SK-N-SH (cell line): ENCODE results near the gene CRIM1. TPM values are rescaled to one million over a fixed set of nuclear protein-coding genes. Genes with fewer than 3 reads are reported as not detected.
A peak's percentile ranks its signal among the peaks of the same experiment; 100 is the strongest.

Experiments
- CTCF ChIA-PET: fragments of 300-600, 350-600 bp; formaldehyde crosslinking; extraction: SDS; loops from one replicate; lab custom pipeline; 2021; lab: Yijun Ruan, JAX
- POLR2A ChIA-PET: fragments of 350-600 bp; sonication (Branson Sonifier 250); formaldehyde crosslinking; extraction: SDS; loops from one replicate; lab custom pipeline; 2020; ENCODE audit warnings: antibody characterized with exemption, inconsistent platforms; lab: Yijun Ruan, JAX
- DNase-seq: peaks from one replicate; pipeline ENCODE4 v3.0.0; 2012
- H2AFZ ChIP-seq: fragments of 200-600 bp; sonication (generic); 2 replicates; pipeline ENCODE4 v1.8.1; 2016; ENCODE audit warnings: antibody characterized with exemption, mild to moderate bottlenecking, low read depth
- H3F3A ChIP-seq: fragments of 200-600 bp; sonication (generic); replicated peaks from 2 replicates; pipeline ENCODE3; 2016; ENCODE audit warnings: antibody characterized with exemption, mild to moderate bottlenecking; ENCODE audit not compliant: insufficient read depth
- H3K27ac ChIP-seq, 2 experiments: fragments of 200-500 bp in 1 of 2; fragments of 200-600 bp in 1 of 2; sonication (Bioruptor generic) in 1 of 2; sonication (generic), shearing (Covaris generic) in 1 of 2; 2 replicates each; pipeline versions ENCODE4 v1.5.1 to v1.6.1; 2014 to 2016; ENCODE audit warnings: low read depth in 2 of 2, inconsistent platforms in 1 of 2, low read length in 1 of 2, mild to moderate bottlenecking in 1 of 2, mixed read lengths in 1 of 2
- H3K27me3 ChIP-seq: fragments of 200-600 bp; sonication (generic), shearing (Covaris generic); 2 replicates; pipeline ENCODE4 v1.6.1; 2016; ENCODE audit warnings: mixed run types; ENCODE audit not compliant: insufficient read depth
- H3K36me3 ChIP-seq, 2 experiments: fragments of 200-500 bp in 1 of 2; fragments of 200-600 bp in 1 of 2; sonication (Bioruptor generic) in 1 of 2; sonication (generic) in 1 of 2; replicated peaks in 1 of 2; 2 replicates each; pipeline versions ENCODE3 to v1.5.1; 2014 to 2016; ENCODE audit warnings: low read length in 1 of 2, mild to moderate bottlenecking in 1 of 2; ENCODE audit not compliant: insufficient read depth in 2 of 2, control insufficient read depth in 1 of 2
- H3K4me1 ChIP-seq, 2 experiments: fragments of 200-500 bp in 1 of 2; fragments of 200-600 bp in 1 of 2; sonication (Bioruptor generic) in 1 of 2; sonication (generic), shearing (Covaris generic) in 1 of 2; 2 replicates each; pipeline versions ENCODE4 v1.5.1 to v1.6.1; 2014 to 2016; ENCODE audit warnings: low read depth in 1 of 2, low read length in 1 of 2, mixed run types in 1 of 2; ENCODE audit not compliant: insufficient read depth in 2 of 2, control insufficient read depth in 1 of 2
- H3K4me2 ChIP-seq: fragments of 200-600 bp; sonication (generic), shearing (Covaris generic); 2 replicates; pipeline ENCODE4 v1.6.1; 2017; ENCODE audit warnings: mixed run types
- H3K4me3 ChIP-seq, 2 experiments: fragments of 200-500 bp in 1 of 2; fragments of 200-600 bp in 1 of 2; sonication (Bioruptor generic) in 1 of 2; sonication (generic), shearing (Covaris generic) in 1 of 2; 2 replicates each; pipeline versions ENCODE4 v1.5.1 to v1.8.1; 2014 to 2016; ENCODE audit warnings: low read depth in 2 of 2, inconsistent platforms in 1 of 2, low read length in 1 of 2, mild to moderate bottlenecking in 1 of 2, mixed read lengths in 1 of 2, moderate library complexity in 1 of 2
- H3K79me2 ChIP-seq: fragments of 200-600 bp; sonication (generic); 2 replicates; pipeline ENCODE4 v1.8.1; 2017; ENCODE audit warnings: mild to moderate bottlenecking; ENCODE audit not compliant: insufficient read depth
- H3K9ac ChIP-seq: fragments of 200-600 bp; sonication (generic); 2 replicates; pipeline ENCODE4 v1.6.1; 2017; ENCODE audit warnings: mixed run types
- H3K9me2 ChIP-seq: fragments of 200-600 bp; sonication (generic); 2 replicates; pipeline ENCODE4 v1.6.1; 2017; ENCODE audit warnings: mixed run types
- H3K9me3 ChIP-seq: fragments of 200-600 bp; sonication (generic); 2 replicates; pipeline ENCODE4 v1.6.1; 2017; ENCODE audit warnings: mixed run types, mild to moderate bottlenecking, moderate library complexity
- H4K20me1 ChIP-seq: fragments of 200-600 bp; sonication (generic); 2 replicates; pipeline ENCODE4 v1.6.1; 2017; ENCODE audit warnings: mild to moderate bottlenecking, mixed run types; ENCODE audit not compliant: insufficient read depth
- CHD2 ChIP-seq: fragments of 150-350 bp; IDR thresholded peaks from 2 replicates; pipeline ENCODE4 v1.6.1; 2018; ENCODE audit warnings: low read length; ENCODE audit not compliant: partially characterized antibody
- FOSL2 ChIP-seq: IDR thresholded peaks from 2 replicates; pipeline ENCODE4 v1.4.0; 2012; ENCODE audit warnings: low read depth, mild to moderate bottlenecking, moderate library complexity, borderline replicate concordance
- JUND ChIP-seq: IDR thresholded peaks from 2 replicates; pipeline ENCODE4 v1.4.0; 2012
- RAD21 ChIP-seq: IDR thresholded peaks from 2 replicates; pipeline ENCODE4 v1.6.1; 2012; ENCODE audit warnings: mild to moderate bottlenecking, low read length
- RXRA ChIP-seq: IDR thresholded peaks from 2 replicates; pipeline ENCODE4 v1.4.0; 2012; ENCODE audit warnings: low read depth, mild to moderate bottlenecking, borderline replicate concordance
- TAF1 ChIP-seq: IDR thresholded peaks from 2 replicates; pipeline ENCODE4 v1.6.1; 2012; ENCODE audit warnings: low read depth, mild to moderate bottlenecking, low read length, moderate library complexity, borderline replicate concordance
- TCF12 ChIP-seq: IDR thresholded peaks from 2 replicates; pipeline ENCODE4 v1.4.0; 2012
- WGBS: methylation state at CpG from one replicate; pipeline ENCODE4 v1.1.6; 2017; ENCODE audit warnings: low lambda C conversion rate; 5-methylcytosine and 5-hydroxymethylcytosine counted together
- polyA plus RNA-seq, 3 experiments: library from polyadenylated mRNA; depleted of rRNA; stranded (reverse); fragments of >200 nt; gene quantifications; 2 replicates each; pipeline ENCODE4 v1.2.3, GENCODE V29; 2012
- TF ChIP-seq, protein P1 (sequence below): fragments of 200-600 bp; sonication (generic); IDR thresholded peaks from 2 replicates; pipeline ENCODE4 v1.6.1; 2017; ENCODE audit warnings: antibody characterized with exemption, mild to moderate bottlenecking, moderate library complexity
- TF ChIP-seq, protein P2 (sequence below): IDR thresholded peaks from 2 replicates; pipeline ENCODE4; 2012
- TF ChIP-seq, protein P3 (sequence below): IDR thresholded peaks from 2 replicates; pipeline ENCODE4 v1.6.1; 2012; ENCODE audit warnings: mild to moderate bottlenecking, low read depth, low read length, moderate library complexity
- TF ChIP-seq, protein P4 (sequence below): fragments of 150-350 bp; IDR thresholded peaks from 2 replicates; pipeline ENCODE4 v1.6.1; 2016; ENCODE audit warnings: mild to moderate bottlenecking, low read depth, low read length

The CRIM1 gene
- polyA plus RNA-seq, 1 of the 3 experiments (the other 2 are of a cell fraction) = 244 TPM

DNA sequence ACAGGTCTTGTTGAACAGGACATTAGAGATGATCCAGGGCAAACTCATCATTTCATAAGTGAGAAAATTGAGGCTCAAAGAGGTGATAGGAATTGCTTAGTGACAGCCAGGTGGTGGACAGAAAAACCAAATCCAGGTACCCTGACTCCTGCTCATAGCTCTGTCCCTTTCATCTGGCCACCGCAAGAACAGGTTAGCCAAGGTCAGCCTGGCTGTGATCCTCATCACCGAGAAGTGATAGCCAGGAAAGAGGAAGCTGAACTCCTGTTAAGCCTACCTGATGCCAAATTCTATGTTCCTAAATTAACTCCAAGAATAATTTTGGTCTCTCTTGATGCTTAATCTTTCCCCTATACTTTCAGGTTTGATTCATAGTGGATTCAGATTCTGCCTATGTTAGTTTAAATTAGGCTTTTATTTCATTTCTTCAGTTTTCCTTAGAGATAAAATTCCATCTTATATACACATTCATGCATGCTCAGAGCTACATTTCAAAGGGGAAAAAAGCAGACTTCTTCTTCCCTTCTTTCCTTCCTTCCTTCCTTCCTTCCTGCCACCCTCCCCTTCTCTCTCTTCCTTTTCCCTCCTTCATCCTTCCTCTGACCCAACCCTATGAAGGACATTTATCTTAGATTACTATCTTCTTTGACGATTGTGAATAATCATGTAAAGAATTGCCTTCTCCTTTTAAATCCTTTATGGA lies 17.3 kb upstream of the CRIM1 start:
- WGBS = 38% methylated on average over 3 of the region's 3 CpGs
- H3K9ac ChIP-seq = peak overlapping the region; percentile 23
- POLR2A ChIA-PET = no interaction called here

DNA sequence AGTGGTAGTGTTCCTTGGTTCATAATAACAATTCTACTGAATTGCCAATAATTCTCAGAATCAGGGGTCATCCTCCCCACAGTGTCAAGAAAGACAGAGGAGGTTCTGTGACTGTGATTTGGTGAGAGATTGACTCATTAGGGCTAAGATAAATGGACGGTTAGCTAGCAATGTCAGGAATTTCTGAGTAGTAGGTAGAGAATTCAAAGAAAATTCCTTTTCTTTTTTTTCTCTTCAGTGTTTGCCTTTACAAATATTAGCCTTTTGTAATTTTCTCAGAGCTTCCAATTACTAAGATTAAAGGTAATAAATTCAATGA lies 16.8 kb upstream of the CRIM1 start:
- Histone ChIP-seq H3K27ac (peak overlapping the region in 1 of 2 experiments; percentile 51; a peak in 3 of 4 replicates), H3K79me2 (no peaks in the 10 kb centered on the region), H3K9me2 (no peaks in the 10 kb centered on the region), H3K4me2 (peak overlapping the region; percentile 16), H3K9me3 (no peaks in the 10 kb centered on the region), H3F3A (peaks cover 24% of the 10 kb centered on the region), H3K27me3 (no peaks in the 10 kb centered on the region), H4K20me1 (no peaks in the 10 kb centered on the region), H3K9ac (peak overlapping the region; percentile 23), H3K4me1 (peaks cover 0 to 28% of the 10 kb centered on the region in 2 experiments; a peak in 2 of 4 replicates), H3K36me3 (no peaks in the 10 kb centered on the region), H2AFZ (peak overlapping the region; percentile 3; the same call in 1 of the 2 replicates), H3K4me3 (no peak overlapping the region)
- ChIA-PET CTCF (interaction anchor here (1.2 to 1.8 kb wide), 4 partner anchors 12 to 446 kb away, joined by 3 to 7 read pairs (median 4); no protein-coding TSS in a partner anchor), POLR2A (no interaction called here)
- 2% methylated on average over 1 of the region's 1 CpG for WGBS
- no peak for DNase-seq
- TF ChIP-seq TCF12 (peak; percentile 81), CHD2 (no peak), RXRA (peak; percentile 64; the same call in 1 of the 2 replicates), JUND (peak; percentile 93), TAF1 (peak; percentile 57; the same call in 1 of the 2 replicates), RAD21 (no peak)
- TF ChIP-seq, protein P1, sequence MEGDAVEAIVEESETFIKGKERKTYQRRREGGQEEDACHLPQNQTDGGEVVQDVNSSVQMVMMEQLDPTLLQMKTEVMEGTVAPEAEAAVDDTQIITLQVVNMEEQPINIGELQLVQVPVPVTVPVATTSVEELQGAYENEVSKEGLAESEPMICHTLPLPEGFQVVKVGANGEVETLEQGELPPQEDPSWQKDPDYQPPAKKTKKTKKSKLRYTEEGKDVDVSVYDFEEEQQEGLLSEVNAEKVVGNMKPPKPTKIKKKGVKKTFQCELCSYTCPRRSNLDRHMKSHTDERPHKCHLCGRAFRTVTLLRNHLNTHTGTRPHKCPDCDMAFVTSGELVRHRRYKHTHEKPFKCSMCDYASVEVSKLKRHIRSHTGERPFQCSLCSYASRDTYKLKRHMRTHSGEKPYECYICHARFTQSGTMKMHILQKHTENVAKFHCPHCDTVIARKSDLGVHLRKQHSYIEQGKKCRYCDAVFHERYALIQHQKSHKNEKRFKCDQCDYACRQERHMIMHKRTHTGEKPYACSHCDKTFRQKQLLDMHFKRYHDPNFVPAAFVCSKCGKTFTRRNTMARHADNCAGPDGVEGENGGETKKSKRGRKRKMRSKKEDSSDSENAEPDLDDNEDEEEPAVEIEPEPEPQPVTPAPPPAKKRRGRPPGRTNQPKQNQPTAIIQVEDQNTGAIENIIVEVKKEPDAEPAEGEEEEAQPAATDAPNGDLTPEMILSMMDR = no peak
- TF ChIP-seq, protein P2, sequence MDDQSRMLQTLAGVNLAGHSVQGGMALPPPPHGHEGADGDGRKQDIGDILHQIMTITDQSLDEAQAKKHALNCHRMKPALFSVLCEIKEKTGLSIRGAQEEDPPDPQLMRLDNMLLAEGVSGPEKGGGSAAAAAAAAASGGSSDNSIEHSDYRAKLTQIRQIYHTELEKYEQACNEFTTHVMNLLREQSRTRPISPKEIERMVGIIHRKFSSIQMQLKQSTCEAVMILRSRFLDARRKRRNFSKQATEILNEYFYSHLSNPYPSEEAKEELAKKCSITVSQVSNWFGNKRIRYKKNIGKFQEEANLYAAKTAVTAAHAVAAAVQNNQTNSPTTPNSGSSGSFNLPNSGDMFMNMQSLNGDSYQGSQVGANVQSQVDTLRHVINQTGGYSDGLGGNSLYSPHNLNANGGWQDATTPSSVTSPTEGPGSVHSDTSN = peak; percentile 97
- TF ChIP-seq, protein P3, sequence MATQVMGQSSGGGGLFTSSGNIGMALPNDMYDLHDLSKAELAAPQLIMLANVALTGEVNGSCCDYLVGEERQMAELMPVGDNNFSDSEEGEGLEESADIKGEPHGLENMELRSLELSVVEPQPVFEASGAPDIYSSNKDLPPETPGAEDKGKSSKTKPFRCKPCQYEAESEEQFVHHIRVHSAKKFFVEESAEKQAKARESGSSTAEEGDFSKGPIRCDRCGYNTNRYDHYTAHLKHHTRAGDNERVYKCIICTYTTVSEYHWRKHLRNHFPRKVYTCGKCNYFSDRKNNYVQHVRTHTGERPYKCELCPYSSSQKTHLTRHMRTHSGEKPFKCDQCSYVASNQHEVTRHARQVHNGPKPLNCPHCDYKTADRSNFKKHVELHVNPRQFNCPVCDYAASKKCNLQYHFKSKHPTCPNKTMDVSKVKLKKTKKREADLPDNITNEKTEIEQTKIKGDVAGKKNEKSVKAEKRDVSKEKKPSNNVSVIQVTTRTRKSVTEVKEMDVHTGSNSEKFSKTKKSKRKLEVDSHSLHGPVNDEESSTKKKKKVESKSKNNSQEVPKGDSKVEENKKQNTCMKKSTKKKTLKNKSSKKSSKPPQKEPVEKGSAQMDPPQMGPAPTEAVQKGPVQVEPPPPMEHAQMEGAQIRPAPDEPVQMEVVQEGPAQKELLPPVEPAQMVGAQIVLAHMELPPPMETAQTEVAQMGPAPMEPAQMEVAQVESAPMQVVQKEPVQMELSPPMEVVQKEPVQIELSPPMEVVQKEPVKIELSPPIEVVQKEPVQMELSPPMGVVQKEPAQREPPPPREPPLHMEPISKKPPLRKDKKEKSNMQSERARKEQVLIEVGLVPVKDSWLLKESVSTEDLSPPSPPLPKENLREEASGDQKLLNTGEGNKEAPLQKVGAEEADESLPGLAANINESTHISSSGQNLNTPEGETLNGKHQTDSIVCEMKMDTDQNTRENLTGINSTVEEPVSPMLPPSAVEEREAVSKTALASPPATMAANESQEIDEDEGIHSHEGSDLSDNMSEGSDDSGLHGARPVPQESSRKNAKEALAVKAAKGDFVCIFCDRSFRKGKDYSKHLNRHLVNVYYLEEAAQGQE = no peak
- TF ChIP-seq, protein P4, sequence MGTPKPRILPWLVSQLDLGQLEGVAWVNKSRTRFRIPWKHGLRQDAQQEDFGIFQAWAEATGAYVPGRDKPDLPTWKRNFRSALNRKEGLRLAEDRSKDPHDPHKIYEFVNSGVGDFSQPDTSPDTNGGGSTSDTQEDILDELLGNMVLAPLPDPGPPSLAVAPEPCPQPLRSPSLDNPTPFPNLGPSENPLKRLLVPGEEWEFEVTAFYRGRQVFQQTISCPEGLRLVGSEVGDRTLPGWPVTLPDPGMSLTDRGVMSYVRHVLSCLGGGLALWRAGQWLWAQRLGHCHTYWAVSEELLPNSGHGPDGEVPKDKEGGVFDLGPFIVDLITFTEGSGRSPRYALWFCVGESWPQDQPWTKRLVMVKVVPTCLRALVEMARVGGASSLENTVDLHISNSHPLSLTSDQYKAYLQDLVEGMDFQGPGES = no peak

More for the DNA sequence above, 17.3 kb upstream of the CRIM1 start:
- Histone ChIP-seq H3K79me2 (no peaks in the 10 kb centered on the region), H3K4me1 (peaks cover 0 to 28% of the 10 kb centered on the region in 2 experiments; a peak in 2 of 4 replicates), H3K4me2 (peak overlapping the region; percentile 16), H3K9me2 (no peaks in the 10 kb centered on the region), H3K36me3 (no peaks in the 10 kb centered on the region), H3K4me3 (no peak overlapping the region), H3F3A (peaks cover 24% of the 10 kb centered on the region), H4K20me1 (no peaks in the 10 kb centered on the region), H3K27ac (peak overlapping the region in 1 of 2 experiments; percentile 51; a peak in 3 of 4 replicates), H2AFZ (peak overlapping the region; percentile 3; the same call in 1 of the 2 replicates), H3K9me3 (no peaks in the 10 kb centered on the region), H3K27me3 (no peaks in the 10 kb centered on the region)
- DNase-seq = no peak
- CTCF ChIA-PET = interaction anchor here (1.2 to 1.8 kb wide), 5 partner anchors 13 to 446 kb away, joined by 3 to 7 read pairs (median 4); no protein-coding TSS in a partner anchor
- TF ChIP-seq FOSL2 = no peak
- TF ChIP-seq, protein P3 = no peak
- TF ChIP-seq, all 33 proteins: peak for 0
